Germinal center (tissue), 1 donor: ENCODE measurements around the gene GBP7.
"Not testable (repeated sequence)": the region's sequence is repeated elsewhere in the genome, so short reads cannot be mapped to it uniquely, and the experiment has no call there.

ENCODE experiments used
- DNase-seq: peaks from one replicate; pipeline ENCODE4 v3.0.0; 2012; ENCODE audit warnings: mixed read lengths, low spot score

GBP7 gene, protein sequence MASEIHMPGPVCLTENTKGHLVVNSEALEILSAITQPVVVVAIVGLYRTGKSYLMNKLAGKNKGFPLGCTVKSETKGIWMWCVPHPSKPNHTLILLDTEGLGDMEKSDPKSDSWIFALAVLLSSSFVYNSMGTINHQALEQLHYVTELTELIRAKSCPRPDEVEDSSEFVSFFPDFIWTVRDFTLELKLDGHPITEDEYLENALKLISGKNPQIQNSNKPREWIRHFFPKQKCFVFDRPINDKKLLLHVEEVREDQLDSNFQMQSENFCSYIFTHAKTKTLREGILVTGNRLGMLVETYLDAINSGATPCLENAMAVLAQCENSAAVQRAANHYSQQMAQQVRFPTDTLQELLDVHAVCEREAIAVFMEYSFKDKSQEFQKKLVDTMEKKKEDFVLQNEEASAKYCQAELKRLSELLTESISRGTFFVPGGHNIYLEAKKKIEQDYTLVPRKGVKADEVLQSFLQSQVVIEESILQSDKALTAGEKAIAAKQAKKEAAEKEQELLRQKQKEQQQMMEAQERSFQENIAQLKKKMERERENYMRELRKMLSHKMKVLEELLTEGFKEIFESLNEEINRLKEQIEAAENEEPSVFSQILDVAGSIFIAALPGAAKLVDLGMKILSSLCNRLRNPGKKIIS

DNA sequence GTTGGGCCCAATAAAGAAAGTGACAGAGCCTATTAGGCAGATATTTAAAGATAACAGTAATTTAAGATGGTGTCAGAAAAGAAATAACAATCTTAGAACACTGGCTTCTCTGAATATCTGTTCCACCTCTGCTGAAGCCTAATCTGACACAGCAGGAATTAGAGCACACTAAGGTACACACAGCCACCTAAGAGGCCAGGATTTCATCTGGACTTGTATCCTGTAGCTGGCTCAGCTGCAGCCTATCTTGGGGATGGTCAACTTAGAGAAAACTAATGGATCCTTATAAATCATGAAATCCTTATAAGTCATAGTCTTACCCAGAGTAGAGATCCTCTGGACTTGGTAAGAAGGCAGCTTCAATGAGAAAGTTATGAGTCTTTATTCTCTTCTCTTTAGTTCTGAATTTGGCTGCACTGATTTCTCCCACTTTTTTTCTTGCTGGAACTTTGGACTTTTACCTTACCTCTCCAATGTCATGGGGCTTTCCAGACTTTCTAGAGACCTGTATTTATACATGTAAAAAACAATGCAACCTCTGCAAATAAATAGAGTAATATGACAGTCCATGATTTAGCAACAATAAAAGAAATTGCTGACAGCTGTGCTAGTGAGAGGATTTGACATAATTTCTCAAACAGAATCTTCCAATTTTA is at the start of gene GBP7:
Gene GBP7 (minus strand): TSS at position 403 of the 656 bp plus-strand sequence. CDS start 4,068 bp downstream, outside the sequence.
- no peak for DNase-seq

DNA sequence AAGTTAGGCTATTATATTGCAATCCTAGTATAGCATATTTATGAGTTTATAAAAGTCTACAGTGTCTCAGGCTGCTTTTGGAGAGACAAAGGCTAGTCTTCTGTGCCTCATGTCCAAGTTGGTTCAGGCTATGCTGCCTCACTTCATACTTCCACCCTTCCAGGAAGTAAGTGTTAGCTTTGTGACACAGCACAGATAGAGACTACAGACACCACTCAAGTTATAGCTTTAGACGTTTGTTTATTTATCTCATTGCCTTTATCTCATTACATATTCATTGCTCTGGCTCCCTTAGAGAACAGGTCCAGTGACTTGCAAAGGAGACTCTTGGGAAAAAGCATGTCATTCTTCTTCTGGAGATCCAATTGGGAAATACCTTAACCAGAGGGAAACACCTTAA is 45.5 kb upstream of the GBP7 start:
- no peak for DNase-seq

DNA sequence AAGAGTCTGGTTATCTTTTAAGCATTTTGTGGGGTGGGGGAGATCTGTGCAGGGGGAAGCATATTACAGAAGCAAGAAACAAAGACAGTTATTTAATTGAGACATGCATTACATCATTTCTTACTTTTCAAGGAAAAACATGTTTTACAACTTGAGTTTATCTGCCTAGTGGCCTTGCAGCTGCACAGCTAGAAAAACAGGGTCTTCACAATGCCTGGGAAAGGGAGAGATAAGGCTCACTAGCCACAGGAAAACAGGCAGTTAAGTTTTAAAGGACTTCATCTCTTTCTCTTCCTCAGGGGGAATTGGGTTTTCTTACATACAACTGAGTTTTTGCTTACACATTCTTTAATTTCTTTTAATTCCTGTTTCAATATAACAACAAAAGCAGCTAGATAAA is 44.0 kb upstream of the GBP7 start:
- DNase-seq, result not testable (repeated sequence)

DNA sequence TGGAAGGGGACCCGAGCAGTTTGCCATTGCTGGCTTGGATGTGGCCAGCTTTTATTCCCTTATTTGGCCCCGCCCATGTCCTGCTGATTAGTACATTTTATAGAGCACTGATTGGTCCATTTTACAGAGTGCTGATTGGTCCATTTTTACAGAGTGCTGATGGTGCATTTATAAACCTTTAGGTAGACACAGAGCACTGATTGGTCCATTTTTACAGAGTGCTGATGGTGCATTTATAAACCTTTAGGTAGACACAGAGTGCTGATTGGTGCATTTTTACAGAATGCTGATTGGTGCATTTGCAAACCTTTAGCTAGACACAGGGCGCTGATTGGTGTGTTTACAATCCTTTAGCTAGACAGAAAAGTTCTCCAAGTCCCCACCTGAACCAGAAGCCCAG is 43.1 kb upstream of the GBP7 start:
- DNase-seq, result not testable (repeated sequence)

DNA sequence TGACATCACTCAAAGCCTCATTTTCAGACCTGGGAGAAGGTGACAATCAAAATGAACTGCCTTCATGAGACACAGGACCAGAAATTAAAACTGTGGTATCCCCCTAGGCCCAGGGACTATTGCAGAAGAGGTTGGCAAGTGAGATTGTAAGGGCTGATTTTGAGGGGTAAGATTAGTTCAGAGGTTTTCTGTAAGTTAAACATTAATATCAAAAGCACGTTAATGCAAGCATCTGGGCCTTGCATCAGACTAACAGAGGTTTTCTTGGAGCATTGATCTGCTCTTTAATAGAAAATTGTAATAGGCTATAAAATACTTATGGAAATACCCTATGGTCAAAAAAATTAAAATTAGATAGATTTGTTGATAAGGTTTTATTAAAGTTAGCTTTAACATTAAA is 37.5 kb upstream of the GBP7 start:
- DNase-seq, result no peak

DNA sequence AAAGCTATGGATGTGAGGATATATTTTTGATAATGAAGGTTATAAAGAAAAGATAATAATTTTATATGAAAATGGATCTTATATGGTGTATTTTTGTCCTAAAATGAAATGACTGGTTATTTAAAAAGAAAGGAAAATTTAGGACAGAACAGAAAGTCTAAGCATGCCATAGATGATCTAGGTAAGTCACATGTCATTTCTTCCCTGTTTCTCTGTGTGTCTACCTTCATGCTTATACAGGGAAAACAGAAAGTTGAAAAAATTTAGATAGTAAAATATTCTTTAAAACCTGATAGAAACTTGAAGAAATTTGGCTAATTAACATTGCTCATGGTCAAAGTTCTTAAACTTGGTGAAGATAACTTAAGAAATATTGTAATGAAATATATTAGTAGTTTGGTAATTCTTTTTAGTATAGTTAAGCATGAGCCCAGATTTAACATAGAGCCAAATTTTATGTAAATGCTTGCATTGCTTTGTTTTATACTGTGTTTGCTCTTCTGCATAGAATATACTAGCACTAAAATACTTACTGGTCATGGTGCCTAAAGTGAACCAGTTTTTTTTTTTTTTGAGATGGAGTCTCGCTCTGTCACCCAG is 35.3 kb upstream of the GBP7 start:
- no peak for DNase-seq

DNA sequence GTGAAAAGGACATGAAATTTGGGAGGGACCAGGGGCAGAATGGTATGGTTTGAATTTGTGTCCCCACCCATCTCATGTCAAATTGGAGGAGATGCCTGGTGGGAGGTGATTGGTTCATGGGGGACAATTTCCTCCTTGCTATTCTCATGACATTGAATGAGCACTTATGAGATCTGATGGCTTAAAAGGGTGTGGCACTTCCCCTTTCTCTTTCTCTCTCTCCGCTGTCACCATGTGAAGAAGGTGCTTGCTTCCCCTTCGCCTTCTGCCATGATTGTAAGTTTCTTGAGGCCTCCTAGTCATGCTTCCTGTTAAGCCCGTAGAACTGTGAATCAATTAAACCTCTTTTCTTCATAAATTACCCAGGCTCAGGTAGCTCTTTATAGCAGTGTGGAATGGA is 30.6 kb upstream of the GBP7 start:
- DNase-seq, result no peak

DNA sequence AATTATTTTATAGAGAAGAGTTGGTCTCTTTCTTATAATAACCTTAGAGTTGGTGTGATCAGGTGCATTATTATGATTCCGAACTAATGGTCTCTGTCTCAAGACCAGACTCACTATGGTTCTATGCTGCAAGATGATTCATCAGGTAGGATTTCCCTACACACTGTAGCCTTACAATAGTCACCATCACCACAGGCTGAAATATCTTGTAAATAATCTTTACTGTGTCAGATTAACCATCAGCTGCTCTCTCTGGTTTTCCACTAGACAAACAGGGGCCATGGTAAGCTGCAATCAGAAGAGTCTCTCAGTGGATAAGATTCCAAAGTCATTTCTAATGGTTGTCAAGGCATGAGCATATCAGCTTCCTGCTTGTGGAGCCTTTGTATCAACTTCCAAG is 27.4 kb upstream of the GBP7 start:
- DNase-seq, result no peak

DNA sequence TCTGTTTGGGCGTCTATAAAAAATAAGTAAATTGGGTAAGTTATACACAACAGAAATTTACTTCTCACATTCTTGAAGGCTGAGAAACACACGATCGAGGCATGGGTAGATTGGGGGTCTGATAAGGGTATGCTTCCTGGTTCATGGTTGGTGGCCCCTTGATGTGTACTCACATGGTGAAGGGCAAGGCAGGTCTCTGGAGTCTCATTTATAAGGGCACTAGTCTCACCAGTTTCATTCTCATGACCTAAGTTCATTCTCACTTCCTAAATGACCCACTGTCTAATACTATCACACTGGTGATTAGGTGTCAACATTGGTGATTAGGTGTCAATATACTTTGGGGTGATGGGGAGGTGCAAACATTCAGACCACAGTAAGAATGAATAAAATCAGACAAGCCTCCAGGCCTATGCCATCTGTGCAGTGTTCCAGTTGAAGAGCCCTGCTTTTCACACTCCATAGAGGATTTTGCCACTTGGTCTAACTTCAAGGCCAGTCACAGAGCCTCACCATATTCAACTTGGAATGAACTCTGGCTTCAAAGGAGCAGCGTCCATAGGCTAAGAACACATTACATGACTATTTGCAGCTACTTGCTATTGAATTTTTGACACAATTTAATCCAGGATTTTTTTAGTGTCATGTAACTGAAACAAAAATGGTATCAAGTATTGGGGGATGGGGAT is 25.4 kb upstream of the GBP7 start:
- no peak for DNase-seq

DNA sequence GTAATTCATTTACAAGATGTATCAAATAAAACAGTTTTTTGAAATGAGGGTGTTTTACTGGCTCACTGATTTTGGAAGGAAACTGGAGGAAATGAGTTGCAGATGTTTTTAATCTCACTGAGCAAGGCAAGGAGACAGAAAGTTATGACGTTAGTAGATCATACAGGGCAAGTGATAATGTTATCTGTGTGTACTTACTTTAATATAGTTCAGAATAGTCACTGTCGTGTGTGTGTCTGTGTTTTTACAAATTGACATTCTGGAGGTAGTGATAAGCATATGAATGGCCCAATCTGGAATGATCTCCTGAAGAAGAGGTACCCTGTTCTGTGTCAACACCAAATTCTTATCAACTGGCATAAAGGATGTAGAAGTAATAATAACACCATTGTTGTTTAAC is 24.9 kb upstream of the GBP7 start:
- peak; percentile 7 for DNase-seq

DNA sequence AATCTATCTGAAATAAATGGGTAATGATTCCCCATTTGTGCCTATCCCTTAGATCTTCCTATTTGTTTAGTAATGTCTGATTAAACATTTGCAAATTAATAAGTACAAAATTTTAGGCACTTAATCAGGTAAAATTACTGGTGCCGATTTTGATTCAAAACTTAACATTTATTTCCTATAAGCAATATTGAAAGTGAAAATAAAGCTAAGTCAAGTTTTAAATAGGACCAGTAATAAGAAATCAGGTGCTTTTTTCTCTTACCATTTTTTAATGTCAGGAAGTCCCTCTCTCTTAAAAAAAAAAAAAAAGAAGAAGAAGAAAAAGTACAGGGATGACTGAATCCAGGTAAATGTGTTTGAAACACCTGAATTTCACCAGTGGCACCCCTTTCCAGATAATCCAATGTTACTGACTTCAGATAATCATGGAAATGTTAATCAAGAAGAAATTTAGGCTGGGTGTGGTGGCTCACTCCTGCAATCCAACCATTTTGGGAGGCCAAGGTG is 23.8 kb upstream of the GBP7 start:
- peak; percentile 21 for DNase-seq

DNA sequence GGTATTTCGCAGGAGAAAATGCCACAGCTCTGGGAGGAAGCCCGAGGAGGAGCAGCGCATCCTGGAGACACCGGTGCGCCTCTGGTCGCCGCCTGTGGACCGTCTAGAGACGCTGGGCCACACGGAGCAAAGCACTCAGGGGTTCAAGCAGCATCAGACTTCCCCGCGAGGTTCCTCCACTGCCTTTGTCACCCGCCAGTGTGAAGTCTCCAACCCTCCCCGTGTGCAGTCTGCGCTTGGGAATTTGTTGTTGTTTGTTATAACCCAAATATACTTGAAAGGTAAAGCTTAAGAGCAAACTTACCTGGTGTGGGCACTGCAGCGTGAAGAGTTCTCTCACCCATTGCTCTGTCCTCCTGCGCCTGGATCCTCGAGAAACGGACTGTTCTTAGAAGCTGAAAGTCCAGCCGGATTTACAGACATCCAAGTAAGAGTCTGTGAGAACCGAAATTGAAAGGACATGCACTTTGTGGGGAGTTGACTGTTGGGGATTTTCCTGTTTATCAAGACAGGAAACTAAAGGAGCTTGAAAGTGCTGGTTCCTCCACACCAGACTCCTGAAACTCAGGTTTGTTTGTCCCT is 22.8 kb upstream of the GBP7 start, which contains the start of gene GBP4:
Gene GBP4 (minus strand): TSS at position 452 of the 582 bp plus-strand sequence. CDS start 108 bp downstream, at position 344.
- DNase-seq, result peak; percentile 38

DNA sequence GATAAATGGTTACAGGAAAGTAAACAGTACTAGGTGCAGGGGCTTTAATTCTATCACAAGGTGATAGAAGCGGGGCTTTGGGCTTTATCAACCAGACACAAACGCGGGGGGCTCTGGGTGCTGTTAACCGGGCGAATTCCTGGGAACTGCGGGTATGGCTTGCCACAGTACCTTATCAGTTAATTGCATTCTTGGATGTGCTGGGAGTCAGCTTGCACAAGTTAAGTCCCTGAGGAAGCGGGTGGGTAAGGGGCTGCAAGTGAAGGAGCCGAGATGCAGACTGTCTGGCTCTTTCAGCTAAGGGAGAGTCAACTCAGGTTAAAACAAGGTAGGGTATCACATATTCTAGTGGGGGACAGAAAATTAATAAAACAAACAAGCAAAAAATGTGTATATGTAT is 22.3 kb upstream of the GBP7 start:
- DNase-seq, result no peak

DNA sequence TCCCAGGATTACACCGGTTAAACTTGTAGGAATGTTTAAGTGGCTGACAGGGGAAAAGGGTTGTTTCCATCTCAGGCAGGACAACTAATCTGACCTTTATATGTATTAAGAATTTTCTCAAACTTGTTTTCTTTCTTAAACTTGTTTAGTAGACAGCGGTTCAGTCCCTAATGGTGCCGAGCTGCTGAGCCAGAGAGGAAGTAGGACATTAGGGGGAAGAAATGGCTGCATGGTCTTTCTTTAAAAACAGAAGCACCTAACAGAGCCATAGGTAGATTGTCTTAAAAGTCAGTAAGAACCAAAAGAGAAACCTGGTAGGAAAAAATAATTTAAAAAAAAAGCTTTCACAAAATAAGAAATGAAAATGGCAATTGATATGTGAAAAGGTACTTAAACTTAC is 19.7 kb upstream of the GBP7 start:
- DNase-seq, result no peak

DNA sequence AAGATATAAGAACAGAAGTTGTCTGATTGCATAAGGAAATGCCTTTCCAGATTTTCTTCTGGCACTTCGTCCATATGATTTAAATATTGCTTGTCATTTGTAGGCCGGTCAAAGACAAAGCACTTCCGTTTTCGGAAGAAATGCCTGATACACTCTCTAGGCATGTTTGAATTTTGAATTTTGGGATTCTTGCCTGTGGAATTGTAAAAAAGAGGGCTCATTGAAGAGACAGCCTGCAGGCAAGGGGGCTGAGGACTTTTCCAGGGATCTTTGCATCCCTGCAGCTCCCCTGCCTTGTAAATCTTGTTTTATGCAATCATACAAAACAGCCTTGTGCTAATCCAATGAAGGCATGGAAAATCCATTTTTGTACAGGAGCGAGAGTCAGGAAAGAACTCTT is 15.5 kb upstream of the GBP7 start:
- DNase-seq, result no peak

DNA sequence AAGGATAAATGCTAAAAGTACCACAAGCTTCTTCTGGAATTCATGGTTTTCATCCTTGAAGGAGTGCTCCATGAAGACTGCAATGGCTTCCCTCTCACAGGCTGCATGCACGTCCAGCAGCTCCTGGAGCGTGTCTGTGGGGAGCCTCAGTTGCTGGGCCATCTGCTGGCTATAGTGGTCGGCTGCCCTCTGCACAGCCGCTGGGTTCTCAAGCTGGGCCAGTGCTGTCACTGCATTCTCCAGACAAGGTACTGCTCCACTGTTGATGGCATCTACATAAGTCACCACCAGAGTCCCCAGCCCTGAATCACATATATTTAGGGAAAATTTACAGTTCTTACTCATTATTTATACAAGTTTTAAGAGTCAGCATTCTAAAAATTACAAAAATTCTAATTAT is 14.2 kb upstream of the GBP7 start:
- DNase-seq, result no peak

DNA sequence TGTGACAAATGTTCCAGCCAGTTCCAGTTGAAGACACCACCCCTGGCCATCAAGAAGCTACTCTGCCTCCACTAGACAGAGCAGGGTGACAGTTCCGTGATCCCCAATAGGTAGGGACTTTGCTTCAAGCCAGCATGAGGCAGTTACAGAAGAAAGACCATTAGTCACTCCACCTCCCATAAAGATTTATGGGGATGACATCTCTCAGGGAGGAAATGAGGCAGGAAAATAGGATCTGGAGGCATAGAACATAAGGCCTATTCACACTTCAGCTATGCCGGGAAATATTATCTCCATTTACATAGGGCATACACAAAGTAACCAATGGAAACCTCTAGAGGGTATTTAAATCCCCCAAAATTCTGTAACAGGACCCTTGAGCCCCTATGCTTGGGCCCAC is 3.5 kb upstream of the GBP7 start:
- no peak for DNase-seq

DNA sequence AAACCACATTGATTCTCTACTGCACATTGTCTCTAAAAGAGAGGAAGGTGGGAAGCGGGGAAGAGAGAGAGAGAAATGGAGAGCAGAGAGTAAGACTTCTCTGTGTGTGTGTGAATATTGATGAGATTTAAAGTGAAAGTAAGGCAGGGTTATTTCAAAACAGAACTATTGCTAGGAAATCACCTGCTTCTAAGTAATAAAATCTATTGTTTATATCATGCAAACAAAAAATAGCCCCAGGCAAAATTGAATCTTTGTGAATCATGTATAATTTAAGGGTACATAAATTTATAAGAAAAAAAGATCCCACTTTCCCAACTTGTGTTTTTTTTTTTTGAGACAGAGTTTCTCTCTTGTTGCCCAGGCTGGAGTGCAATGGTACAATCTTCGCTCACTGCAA is 1.2 kb upstream of the GBP7 start:
- DNase-seq, result no peak

DNA sequence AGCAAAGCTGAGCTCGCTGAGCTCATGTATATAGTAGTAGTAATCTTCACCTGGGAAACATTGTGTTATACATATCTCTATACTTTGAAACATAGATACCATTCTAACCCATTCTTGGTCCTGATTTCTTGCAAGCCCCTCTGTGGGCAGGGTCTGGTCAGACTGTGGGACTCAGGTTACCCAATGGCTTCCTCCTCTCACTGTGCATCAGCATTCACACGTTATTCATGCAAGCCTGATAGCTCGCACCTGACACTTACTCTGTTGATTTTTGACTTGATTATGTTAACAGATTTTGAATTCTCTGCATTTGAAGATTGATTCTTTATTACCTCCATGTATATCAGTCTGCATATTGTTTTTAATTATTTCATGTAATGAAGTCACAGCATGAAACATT is 1.3 kb downstream of the GBP7 start:
- no peak for DNase-seq

DNA sequence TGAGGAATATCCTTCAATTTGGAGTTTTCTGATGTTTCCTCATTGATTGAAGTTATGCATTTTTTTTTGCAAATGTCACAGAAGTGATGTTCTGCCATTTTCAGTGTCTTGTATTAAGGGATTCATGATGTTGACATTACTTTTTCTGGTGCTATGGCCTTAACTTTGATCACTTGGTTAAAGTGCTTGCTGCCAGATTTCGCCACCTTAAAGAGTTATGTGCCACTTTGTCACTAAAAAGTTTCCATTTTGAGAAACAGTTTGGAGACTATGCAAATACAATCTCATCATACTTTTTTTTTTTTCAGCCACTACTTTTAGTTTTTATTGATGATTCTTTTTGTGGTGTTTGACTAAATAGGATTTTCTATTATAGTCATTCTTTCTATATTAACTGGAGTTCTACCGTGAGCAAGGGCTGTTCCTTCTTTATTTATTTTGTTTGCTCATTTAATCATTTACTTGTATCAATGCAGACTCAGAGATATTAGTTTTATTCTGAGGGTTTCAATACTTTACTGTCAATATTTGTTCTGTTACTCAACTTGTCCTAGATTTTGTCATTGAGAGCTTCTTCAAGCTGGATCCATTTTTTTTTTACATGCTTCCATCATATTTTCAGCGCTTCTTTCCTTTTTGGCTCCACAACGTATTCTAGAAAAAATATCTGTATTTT is 3.2 kb downstream of the GBP7 start:
- DNase-seq, result no peak

DNA sequence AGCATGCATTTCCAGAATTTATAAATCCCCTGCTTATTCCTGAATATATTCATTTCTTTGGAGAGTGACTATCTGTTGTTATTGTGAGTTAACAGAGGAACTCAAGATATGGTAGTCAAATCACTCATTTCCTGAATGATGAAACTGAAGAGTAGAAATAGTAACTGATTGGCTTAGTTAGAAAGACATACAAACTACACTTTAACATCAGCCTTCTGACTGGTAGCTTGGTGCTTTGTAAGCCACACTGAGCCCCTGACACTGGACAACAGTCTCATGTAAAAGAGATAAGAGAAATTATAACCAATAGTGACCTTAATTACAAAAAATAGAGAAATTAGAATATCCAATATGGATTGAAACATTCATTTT is 4.8 kb downstream of the GBP7 start:
- no peak for DNase-seq
